ENCODE results near the gene ME3.

Gene ME3

DNA sequence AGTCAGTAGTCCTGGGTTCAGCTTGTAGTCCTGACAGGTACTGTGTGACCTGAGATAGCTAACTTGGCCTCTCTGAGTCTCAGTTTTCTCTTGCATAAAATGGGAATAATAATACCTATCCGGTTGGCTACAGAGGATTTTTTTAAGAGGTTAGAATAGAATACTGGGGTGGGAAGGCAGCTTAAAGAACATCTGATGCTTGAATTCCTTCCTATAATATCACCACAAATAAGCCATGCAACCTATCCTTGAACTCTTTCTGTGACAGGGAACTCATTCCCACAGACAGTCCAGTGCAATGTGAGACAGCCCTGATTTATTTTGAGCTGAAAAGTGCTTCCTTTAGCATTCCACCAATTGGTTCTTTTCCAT is 187.6 kb downstream of the ME3 start:
- Mint-ChIP-seq H3K4me1 (no peaks in the 10 kb centered on the region), H3K4me3 (no peak overlapping the region), H3K27ac (no peak overlapping the region), H3K36me3 (no peaks in the 10 kb centered on the region), H3K27me3 (peaks cover 10% of the 10 kb centered on the region), H3K9me3 (no peaks in the 10 kb centered on the region)
- DNase-seq (ENCODE audit: low spot score in 2 of 2), result no peak
- no peak for ATAC-seq (ENCODE audit: low read depth)

- H3K27ac Mint-ChIP-seq, result no peak overlapping the region
- no peak overlapping the region for H3K4me3 Mint-ChIP-seq
- DNase-seq (ENCODE audit: low spot score in 2 of 2), result no peak
- no peak for ATAC-seq (ENCODE audit: low read depth)
- H3K4me1 Mint-ChIP-seq, result no peaks in the 10 kb centered on the region
- H3K9me3 Mint-ChIP-seq, result no peaks in the 10 kb centered on the region
- no peaks in the 10 kb centered on the region for H3K36me3 Mint-ChIP-seq
- peaks cover 10% of the 10 kb centered on the region for H3K27me3 Mint-ChIP-seq
These were observed 188.2 kb downstream of the ME3 start for GRCh38 chr11:86483940-86484794.

DNA sequence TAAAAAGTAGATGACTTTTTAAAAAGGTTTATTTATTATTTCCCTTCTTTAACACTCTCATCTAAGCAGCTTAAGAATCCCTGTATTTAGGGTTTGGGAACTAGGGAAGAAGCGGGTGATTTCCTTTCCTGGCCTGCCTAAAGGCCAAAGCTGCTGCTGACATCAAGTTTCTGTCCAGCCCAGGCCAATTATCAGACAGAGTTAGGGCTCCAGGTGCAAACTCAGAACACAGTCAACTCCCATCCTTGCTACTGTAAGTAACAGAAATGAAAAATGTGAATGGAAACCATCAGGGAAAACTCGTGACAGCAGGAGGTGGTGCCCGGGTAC is 188.8 kb downstream of the ME3 start:
- peaks cover 8% of the 10 kb centered on the region for H3K27me3 Mint-ChIP-seq
- H3K36me3 Mint-ChIP-seq, result no peaks in the 10 kb centered on the region
- no peak for ATAC-seq (ENCODE audit: low read depth)
- no peaks in the 10 kb centered on the region for H3K4me1 Mint-ChIP-seq
- DNase-seq (ENCODE audit: low spot score in 2 of 2), result no peak
- H3K9me3 Mint-ChIP-seq, result no peaks in the 10 kb centered on the region
- H3K4me3 Mint-ChIP-seq, result no peak overlapping the region
- H3K27ac Mint-ChIP-seq, result no peak overlapping the region

- Mint-ChIP-seq H3K36me3 (no peaks in the 10 kb centered on the region), H3K9me3 (no peaks in the 10 kb centered on the region), H3K27me3 (peaks cover 6% of the 10 kb centered on the region), H3K4me1 (no peaks in the 10 kb centered on the region), H3K27ac (no peak overlapping the region), H3K4me3 (no peak overlapping the region)
- DNase-seq (ENCODE audit: low spot score in 2 of 2) (no peak), ATAC-seq (ENCODE audit: low read depth) (no peak)
These were observed 189.7 kb downstream of the ME3 start for GRCh38 chr11:86482692-86483091.

GRCh38 chr11:86481399-86481798 is 191.0 kb downstream of the ME3 start:
- Mint-ChIP-seq H3K4me1 (no peaks in the 10 kb centered on the region), H3K9me3 (no peaks in the 10 kb centered on the region), H3K27me3 (peaks cover 4% of the 10 kb centered on the region), H3K27ac (no peak overlapping the region), H3K36me3 (no peaks in the 10 kb centered on the region), H3K4me3 (no peak overlapping the region)
- ATAC-seq (ENCODE audit: low read depth) (no peak), DNase-seq (ENCODE audit: low spot score in 2 of 2) (no peak)

DNA sequence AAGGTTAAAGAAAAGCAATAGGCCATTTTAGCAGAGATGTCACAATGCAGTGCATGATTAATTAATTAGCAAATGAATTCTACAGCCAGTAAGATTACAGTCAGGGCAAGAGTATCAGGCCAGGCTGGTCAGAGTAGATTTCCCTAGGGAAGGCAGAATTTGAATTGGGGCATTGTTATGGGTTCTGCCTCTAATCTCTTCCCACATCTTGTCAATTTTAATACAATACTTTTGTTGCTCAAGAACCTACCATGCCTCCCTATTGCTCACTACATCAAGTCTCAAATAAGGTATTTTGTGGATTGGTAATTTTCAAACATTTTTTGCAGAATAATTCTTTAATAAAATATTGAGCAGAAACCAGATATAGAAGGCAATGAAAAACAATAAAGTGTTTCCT is 194.1 kb downstream of the ME3 start:
- no peaks in the 10 kb centered on the region for H3K36me3 Mint-ChIP-seq
- no peak overlapping the region for H3K27ac Mint-ChIP-seq
- peaks cover 3% of the 10 kb centered on the region for H3K27me3 Mint-ChIP-seq
- no peaks in the 10 kb centered on the region for H3K4me1 Mint-ChIP-seq
- H3K4me3 Mint-ChIP-seq, result no peak overlapping the region
- no peak for DNase-seq (ENCODE audit: low spot score in 2 of 2)
- H3K9me3 Mint-ChIP-seq, result no peaks in the 10 kb centered on the region
- no peak for ATAC-seq (ENCODE audit: low read depth)

DNA sequence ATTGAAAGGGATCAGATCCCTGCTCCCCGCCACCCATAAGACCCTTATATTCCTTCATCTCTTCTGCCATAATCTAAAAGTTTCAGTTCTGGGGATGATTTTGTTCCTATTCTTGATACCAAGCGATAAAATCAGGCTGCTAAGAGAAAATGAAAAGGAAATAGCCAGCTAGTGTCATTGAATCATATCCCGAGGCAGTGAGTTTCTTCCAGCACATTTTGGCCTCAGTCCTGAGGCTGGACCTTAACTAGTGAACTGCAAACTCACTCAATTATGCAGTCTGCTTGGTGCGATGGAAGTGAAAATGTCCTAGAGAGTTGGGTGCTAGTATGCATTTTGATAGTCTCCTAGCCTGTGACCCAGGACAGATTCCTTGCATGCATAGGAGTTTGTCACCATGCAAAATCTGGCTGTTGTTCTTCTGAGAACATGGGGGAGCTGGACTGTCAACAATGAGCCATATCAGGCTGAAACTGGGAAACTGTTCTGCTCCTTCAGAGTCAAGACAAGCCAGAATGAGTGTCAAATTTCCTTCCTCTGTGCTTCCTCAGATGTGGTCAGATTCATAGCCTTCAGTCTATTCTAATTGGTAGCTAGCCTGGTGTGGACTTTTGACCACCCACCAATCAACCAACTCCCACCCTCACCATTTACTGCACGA is 194.8 kb downstream of the ME3 start:
- H3K27ac Mint-ChIP-seq, result no peak overlapping the region
- no peak overlapping the region for H3K4me3 Mint-ChIP-seq
- H3K36me3 Mint-ChIP-seq, result no peaks in the 10 kb centered on the region
- H3K9me3 Mint-ChIP-seq, result no peaks in the 10 kb centered on the region
- peaks cover 7% of the 10 kb centered on the region for H3K27me3 Mint-ChIP-seq
- no peak for DNase-seq (ENCODE audit: low spot score in 2 of 2)
- H3K4me1 Mint-ChIP-seq, result no peaks in the 10 kb centered on the region
- no peak for ATAC-seq (ENCODE audit: low read depth)

DNA sequence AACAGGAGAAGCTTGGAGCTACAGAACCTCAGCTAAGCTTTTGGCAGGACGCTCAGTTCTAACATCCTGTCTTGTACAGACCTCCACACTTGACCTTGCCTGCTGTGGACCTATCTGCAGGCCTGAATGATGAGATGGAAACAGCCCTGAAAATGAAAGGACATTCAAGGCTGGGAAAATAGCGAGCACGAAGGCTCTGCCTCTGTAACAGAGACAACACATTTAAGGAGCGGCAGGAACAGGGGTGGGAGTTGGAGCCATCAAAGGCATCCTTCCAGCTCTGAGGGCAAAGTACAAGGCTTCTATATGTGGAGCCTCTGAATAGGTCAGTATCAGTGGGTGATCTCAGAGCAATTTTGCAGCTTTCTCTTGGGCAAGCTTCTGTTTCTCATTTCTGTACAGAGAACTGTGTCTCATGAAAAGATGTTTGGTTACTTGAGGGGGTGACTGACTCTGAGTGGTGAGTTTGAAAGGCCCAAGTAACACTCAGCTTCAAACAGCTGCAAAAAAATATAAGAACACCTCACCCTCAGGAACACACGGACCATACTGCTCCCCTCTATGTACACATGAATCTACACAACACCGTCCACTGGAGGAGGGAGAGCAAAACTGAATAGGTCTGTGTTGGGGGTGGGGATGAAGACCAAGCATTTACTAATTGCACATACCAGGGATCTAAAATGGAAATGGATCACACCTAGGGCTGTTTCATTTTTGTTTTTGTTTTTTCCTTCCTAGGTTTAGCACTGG is 196.1 kb downstream of the ME3 start:
- Mint-ChIP-seq H3K9me3 (no peaks in the 10 kb centered on the region), H3K27me3 (peaks cover 13% of the 10 kb centered on the region), H3K36me3 (no peaks in the 10 kb centered on the region), H3K4me1 (no peaks in the 10 kb centered on the region), H3K27ac (no peak overlapping the region), H3K4me3 (no peak overlapping the region)
- no peak for DNase-seq (ENCODE audit: low spot score in 2 of 2)
- no peak for ATAC-seq (ENCODE audit: low read depth)

DNA sequence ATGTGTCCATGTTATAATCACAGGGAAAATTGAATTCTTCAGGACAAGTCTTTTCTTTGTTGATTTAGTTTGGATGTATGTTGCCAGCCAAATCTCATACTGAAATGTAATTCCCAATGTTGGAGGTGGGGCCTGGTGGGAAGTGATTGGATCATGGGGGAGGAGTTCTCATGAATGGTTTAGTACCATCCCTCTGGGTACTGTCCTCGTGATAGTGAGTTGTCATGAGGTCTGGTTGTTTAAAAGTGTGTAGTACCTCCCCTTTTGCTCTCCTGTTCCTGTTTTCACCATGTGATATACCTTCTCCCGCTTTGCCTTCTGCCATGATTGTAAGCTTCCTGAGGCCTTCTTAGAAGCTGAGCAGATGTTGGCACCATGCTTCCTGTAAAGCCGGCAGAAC is 197.4 kb downstream of the ME3 start:
- no peaks in the 10 kb centered on the region for H3K9me3 Mint-ChIP-seq
- H3K4me3 Mint-ChIP-seq, result no peak overlapping the region
- DNase-seq (ENCODE audit: low spot score in 2 of 2), result no peak
- ATAC-seq (ENCODE audit: low read depth), result no peak
- H3K27me3 Mint-ChIP-seq, result peaks cover 13% of the 10 kb centered on the region
- no peaks in the 10 kb centered on the region for H3K36me3 Mint-ChIP-seq
- H3K27ac Mint-ChIP-seq, result no peak overlapping the region
- H3K4me1 Mint-ChIP-seq, result no peaks in the 10 kb centered on the region

DNA sequence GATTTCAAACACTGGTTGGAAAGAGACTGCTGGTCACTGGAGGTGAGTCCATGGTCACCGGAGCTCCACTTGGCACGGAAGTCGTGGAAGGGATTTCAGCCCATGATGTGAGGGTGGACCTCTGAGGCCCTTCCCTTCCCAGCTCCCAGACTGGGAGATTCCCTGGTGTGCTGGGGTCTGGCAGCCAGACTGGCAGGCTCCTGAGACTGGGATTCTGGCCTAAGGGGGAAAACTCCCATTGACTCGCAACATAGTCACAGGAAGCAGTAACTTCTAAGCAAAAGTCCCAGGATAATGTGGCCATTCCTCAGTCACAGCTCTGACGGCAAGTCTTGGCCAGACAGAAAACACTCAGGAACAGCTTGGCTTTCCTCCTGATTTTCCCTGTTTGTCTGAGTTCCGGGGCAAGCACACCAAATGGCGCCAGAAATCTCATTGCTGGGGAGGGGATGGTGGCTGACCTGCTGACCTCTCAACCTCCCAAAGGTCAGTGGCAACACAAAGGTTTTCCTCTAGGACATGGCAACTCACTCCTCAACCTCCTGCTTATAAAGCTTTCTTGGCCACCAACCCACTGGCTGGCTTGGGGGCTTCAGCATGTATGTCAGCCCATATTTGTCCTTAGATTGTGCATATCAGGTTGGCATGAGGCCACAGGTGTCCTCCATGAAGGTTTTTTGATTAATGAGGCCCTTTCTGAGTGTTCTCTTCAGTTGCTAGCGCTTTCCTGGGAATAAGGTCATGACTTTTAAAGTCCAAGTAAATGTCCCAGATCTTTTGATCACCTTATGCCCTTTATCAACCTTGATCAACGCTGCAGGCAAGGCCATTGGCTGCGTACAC is 198.2 kb downstream of the ME3 start:
- no peaks in the 10 kb centered on the region for H3K9me3 Mint-ChIP-seq
- no peak for ATAC-seq (ENCODE audit: low read depth)
- no peaks in the 10 kb centered on the region for H3K36me3 Mint-ChIP-seq
- no peaks in the 10 kb centered on the region for H3K4me1 Mint-ChIP-seq
- no peak for DNase-seq (ENCODE audit: low spot score in 2 of 2)
- peaks cover 13% of the 10 kb centered on the region for H3K27me3 Mint-ChIP-seq
- H3K27ac Mint-ChIP-seq, result no peak overlapping the region
- H3K4me3 Mint-ChIP-seq, result no peak overlapping the region

DNA sequence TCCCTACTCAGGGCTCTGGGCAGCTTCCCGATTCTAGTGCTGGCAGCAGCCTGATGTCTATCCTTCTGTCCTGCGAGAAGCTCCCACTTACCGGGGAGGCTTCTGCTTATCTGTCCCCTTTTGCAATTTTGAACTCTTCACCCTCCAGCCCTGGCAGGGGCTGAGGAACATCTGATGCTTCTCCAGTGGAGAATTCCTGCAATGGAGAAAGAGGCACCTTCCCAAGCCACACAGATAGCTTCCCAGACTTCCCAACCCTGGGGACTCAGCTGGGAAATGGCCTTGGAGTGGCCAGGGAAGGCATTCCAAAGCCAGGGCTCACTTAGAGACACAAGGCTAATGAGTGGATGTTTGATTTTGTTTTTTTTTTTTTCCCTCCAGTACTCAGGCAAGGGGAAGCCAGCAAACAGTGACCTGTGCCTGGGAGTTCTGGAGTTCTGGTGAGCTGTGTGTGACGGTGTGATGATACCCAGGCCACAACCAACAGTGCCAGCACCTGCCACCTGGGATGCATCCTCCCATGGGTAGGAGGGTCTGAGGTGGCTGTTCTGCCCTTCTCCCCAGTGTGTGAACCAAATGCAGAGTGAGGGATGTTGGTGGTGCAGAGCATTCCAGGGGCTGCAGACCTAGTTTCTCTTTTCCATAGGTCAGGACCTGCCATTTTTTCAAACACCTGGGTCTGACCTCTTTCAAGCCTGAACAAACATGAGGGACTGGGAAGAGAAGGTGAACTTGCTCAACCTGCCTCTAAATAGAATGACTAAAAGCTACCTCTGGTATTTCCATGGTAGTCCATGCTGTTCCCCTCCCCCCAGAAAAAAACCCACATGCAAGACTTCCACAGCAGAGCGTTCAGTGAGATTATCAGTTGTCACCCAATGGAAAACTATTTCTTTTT is 202.7 kb downstream of the ME3 start:
- ATAC-seq (ENCODE audit: low read depth) (no peak), DNase-seq (ENCODE audit: low spot score in 2 of 2) (no peak)
- Mint-ChIP-seq H3K27ac (no peak overlapping the region), H3K36me3 (no peaks in the 10 kb centered on the region), H3K9me3 (no peaks in the 10 kb centered on the region), H3K4me1 (no peaks in the 10 kb centered on the region), H3K27me3 (peaks cover 17% of the 10 kb centered on the region), H3K4me3 (no peak overlapping the region)

GRCh38 chr11:86468169-86468568 is 204.2 kb downstream of the ME3 start:
- no peak overlapping the region for H3K4me3 Mint-ChIP-seq

More at GRCh38 chr11:86468169-86468568, 204.2 kb downstream of the ME3 start:
- no peaks in the 10 kb centered on the region for H3K9me3 Mint-ChIP-seq
- H3K36me3 Mint-ChIP-seq, result no peaks in the 10 kb centered on the region
- H3K4me1 Mint-ChIP-seq, result no peaks in the 10 kb centered on the region
- ATAC-seq (ENCODE audit: low read depth) (no peak), DNase-seq (ENCODE audit: low spot score in 2 of 2) (no peak)
- no peak overlapping the region for H3K27ac Mint-ChIP-seq
- H3K27me3 Mint-ChIP-seq, result peaks cover 13% of the 10 kb centered on the region
